Osteocyte (in vitro differentiated cells): ENCODE data around the gene GADD45GIP1. TPM values are rescaled to one million over a fixed set of nuclear protein-coding genes. Genes with fewer than 3 reads are reported as not detected.
A peak's percentile ranks its signal among the peaks of the same experiment; 100 is the strongest.

Experiments
- DNase-seq: peaks from one replicate; pipeline ENCODE4 v3.0.0; 2021; ENCODE audit warnings: mixed read lengths; ENCODE audit not compliant: unreplicated experiment; ENCODE audit errors: extremely low spot score
- H3K27ac Mint-ChIP-seq: one replicate; pipeline ENCODE4 v1.8.0; 2021; ENCODE audit warnings: mild to moderate bottlenecking, mixed read lengths; ENCODE audit not compliant: unreplicated experiment
- H3K27me3 Mint-ChIP-seq: one replicate; pipeline ENCODE4 v1.8.0; 2021; ENCODE audit warnings: mixed read lengths; ENCODE audit not compliant: unreplicated experiment
- H3K36me3 Mint-ChIP-seq: one replicate; pipeline ENCODE4 v1.8.0; 2021; ENCODE audit warnings: mixed read lengths; ENCODE audit not compliant: unreplicated experiment
- H3K4me1 Mint-ChIP-seq: one replicate; pipeline ENCODE4 v1.8.0; 2021; ENCODE audit warnings: mixed read lengths; ENCODE audit not compliant: unreplicated experiment
- H3K4me3 Mint-ChIP-seq: one replicate; pipeline ENCODE4 v1.8.0; 2021; ENCODE audit warnings: mild to moderate bottlenecking, moderate library complexity, mixed read lengths; ENCODE audit not compliant: unreplicated experiment
- H3K9me3 Mint-ChIP-seq: one replicate; pipeline ENCODE4 v1.8.0; 2021; ENCODE audit warnings: mixed read lengths; ENCODE audit not compliant: unreplicated experiment
- CTCF ChIP-seq: fragments of 200-600 bp; sonication (generic); IDR thresholded peaks from 2 replicates; pipeline ENCODE4 v1.5.0; 2021; ENCODE audit warnings: antibody characterized with exemption, mild to moderate bottlenecking, moderate library complexity
- total RNA-seq: library from RNA; stranded (reverse); gene quantifications from 2 replicates; pipeline ENCODE4 v1.2.1, GENCODE V29; 2021

GADD45GIP1 gene
- total RNA-seq, 1 donor from 2014 or later: 24.0 TPM

GRCh38 chr19:12946731-12947496 is 10.1 kb downstream of the GADD45GIP1 start:
- no peaks in the 10 kb centered on the region for H3K9me3 Mint-ChIP-seq
- no peak for TF ChIP-seq CTCF
- no peak for DNase-seq
- peaks cover 28% of the 10 kb centered on the region for H3K4me1 Mint-ChIP-seq
- H3K36me3 Mint-ChIP-seq: peaks cover 31% of the 10 kb centered on the region
- peak overlapping the region; percentile 84 for H3K27ac Mint-ChIP-seq
- H3K27me3 Mint-ChIP-seq: no peaks in the 10 kb centered on the region
- peak overlapping the region; percentile 86 for H3K4me3 Mint-ChIP-seq

GRCh38 chr19:12946092-12946721 is 10.8 kb downstream of the GADD45GIP1 start:
- Mint-ChIP-seq H3K9me3 (no peaks in the 10 kb centered on the region), H3K27me3 (no peaks in the 10 kb centered on the region), H3K36me3 (peaks cover 30% of the 10 kb centered on the region), H3K4me3 (peak overlapping the region; percentile 86), H3K27ac (peak overlapping the region; percentile 84), H3K4me1 (peaks cover 27% of the 10 kb centered on the region)
- peak; percentile 91 for DNase-seq
- no peak for TF ChIP-seq CTCF

- peak within 1 kb of the TSS; percentile 93 for H3K27ac Mint-ChIP-seq
- peak within 1 kb of the TSS; percentile 86 for H3K4me3 Mint-ChIP-seq
- TF ChIP-seq CTCF: no peak
- DNase-seq: peak; percentile 99
- peaks cover 32% of the 10 kb centered on the region for H3K4me1 Mint-ChIP-seq
- H3K36me3 Mint-ChIP-seq: peaks cover 33% of the 10 kb centered on the region
- no peaks in the 10 kb centered on the region for H3K27me3 Mint-ChIP-seq
- H3K9me3 Mint-ChIP-seq: no peaks in the 10 kb centered on the region
Observed at GRCh38 chr19:12945479-12946091, 11.4 kb downstream of the GADD45GIP1 start, which contains the start of gene RAD23A. RAD23A (plus strand) TSS chr19:12945862; CDS start chr19:12945949, 87 bp downstream.

DNA sequence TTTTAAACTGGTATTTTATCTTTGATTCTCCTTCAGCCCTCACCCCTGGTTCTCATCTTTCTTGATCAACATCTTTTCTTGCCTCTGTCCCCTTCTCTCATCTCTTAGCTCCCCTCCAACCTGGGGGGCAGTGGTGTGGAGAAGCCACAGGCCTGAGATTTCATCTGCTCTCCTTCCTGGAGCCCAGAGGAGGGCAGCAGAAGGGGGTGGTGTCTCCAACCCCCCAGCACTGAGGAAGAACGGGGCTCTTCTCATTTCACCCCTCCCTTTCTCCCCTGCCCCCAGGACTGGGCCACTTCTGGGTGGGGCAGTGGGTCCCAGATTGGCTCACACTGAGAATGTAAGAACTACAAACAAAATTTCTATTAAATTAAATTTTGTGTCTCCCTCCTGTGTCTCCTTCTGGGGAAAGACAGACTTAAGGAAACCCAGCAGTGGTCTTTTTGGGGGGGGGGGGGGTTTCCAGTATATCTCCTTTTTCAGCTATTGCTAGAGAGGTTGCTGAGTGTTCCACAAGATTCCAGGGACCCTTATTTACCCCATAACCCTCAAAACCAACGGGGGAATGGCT is 12.8 kb downstream of the GADD45GIP1 start:
- H3K27me3 Mint-ChIP-seq: no peaks in the 10 kb centered on the region
- no peaks in the 10 kb centered on the region for H3K9me3 Mint-ChIP-seq
- DNase-seq: no peak
- H3K36me3 Mint-ChIP-seq: peaks cover 43% of the 10 kb centered on the region
- H3K4me3 Mint-ChIP-seq: no peak overlapping the region
- peaks cover 44% of the 10 kb centered on the region for H3K4me1 Mint-ChIP-seq
- H3K27ac Mint-ChIP-seq: peak overlapping the region; percentile 47
- no peak for TF ChIP-seq CTCF
